AML-193 (cell line): ENCODE measurements around the gene SNRNP70.

Source experiments
- DNase-seq, 2 experiments: peaks; one replicate each; lab custom pipeline; 2025; lab: John Stamatoyannopoulos, UW

Gene SNRNP70

DNA sequence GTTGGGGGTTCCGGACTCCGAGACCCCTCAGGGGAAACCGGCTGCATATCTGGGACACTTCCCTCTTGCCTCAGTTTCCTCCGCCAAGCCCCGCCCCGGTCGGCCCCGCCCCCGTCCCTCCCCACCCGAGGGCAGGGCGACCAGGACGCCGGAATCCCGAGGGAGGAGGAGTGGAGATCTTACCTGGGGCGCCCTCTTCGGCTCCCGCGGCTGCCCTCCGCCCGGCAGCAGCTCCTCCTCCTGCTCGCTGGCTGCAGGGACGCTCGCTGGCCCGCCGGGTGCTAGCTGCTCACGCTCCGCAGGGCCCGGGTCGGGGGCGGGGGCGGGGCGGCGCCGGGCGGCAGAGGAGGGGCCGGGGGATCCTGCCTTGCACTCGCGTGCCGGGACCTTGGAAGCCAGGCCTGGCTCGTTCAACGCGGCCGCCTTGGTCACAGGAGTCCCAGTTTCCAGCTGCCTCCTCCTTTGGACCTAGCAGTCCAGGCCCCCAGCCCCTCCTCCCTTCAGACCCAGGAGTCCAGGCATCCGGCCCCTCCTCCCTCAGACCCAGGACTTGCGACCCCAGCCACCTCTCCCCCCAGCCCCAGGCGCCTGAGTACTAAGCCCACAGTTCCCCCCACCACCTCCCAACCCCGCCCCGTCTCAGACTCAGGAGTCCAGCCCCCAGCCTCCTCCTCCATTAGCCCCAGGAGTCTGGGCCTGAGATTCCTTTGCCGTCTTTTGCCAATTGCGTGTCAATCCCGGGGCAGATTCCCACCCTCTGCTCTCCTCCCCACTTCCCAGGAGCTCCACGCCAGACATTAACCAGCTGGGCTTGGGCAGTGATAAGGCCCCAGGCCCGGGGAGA is 20.3 kb upstream of the SNRNP70 start, which contains the start of gene NTF4:
TSS of gene NTF4 (minus strand) at position 51 of the 844 bp plus-strand sequence. CDS start 2,821 bp downstream, outside the sequence.
- DNase-seq, result no peak

DNA sequence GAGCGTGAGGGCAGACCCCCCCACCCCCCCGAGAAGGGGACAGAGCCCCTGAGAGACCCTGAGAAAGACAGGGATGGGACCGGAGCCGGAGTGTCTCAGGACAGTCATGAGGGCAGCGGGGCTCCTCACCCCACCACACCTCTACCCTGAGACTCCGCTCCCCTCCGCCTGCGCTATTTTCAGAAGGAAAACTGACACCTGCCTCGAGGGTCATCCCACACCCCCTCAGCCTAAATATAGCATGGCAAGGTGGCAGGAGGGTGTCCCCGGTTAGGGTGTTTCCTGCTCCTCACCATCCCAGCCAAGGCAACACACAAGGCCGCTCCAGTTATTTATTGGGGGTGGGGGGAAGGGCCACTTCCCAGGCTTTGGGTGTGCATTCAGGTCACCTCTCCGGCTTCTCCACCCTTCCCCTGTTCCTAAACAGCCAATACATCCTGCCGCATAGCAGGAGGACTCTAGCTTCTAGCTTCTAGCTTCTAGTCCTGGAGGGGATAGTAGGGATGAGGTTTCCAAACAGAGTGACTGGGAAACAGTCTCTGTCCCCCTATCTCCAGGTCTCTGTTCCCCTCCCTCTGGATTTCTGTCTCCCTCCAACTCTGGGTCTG is 19.2 kb upstream of the SNRNP70 start:
- no peak for DNase-seq

DNA sequence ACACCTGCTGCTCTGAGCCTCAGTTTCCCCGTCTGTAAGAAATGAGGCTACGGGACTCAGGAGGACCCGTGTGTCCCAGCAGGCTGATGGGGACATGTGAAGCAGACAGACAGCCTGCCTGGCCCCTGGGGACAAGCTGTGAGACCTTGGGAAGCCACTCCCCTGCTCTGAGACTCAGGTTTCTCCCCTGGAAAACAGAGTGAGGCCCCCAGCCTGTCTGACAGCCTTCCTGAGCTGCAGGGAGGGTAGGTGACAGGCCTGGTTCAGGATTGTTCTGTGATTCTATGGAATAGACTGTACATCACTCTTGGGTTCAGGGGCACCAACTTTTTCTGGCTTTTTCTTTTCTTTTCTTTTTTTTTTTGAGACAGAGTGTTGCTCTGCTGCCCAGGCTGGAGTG is 17.7 kb upstream of the SNRNP70 start:
- no peak for DNase-seq

DNA sequence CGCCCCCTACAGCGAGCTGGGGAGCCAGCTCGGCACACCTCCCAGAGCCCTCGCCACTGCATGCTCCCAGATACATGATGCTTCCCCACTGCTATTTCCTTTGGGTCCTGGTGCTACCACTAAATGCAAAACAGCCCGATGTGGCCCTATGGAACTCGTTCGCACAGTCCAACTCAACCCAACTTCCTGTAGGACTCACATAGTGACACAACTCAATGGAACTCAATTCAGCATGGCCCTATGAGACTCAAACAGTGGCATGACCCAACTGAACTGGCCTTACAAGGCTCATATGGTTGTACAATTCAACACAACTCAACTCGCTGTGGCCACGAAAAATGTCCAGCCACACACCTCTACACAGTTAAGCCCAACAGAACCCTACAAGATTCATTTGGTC is 16.2 kb upstream of the SNRNP70 start:
- no peak for DNase-seq

DNA sequence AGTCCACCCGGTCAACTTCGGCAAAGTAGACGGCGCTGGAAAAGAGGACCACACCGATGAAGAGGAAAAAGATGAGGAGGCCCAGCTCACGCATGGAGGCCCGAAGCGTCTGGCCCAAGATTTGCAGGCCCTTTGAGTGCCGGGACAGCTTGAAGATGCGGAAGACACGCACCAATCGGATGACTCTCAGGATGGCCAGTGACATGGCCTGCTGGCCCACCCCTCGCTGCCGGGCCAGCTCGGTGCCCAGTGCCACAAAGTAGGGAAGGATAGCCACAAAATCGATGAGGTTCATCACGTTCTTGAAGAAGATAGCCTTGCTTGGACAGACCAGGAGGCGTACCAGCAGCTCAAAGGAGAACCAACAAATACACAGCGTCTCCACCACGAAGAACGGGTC is 14.8 kb upstream of the SNRNP70 start:
- DNase-seq, result no peak

DNA sequence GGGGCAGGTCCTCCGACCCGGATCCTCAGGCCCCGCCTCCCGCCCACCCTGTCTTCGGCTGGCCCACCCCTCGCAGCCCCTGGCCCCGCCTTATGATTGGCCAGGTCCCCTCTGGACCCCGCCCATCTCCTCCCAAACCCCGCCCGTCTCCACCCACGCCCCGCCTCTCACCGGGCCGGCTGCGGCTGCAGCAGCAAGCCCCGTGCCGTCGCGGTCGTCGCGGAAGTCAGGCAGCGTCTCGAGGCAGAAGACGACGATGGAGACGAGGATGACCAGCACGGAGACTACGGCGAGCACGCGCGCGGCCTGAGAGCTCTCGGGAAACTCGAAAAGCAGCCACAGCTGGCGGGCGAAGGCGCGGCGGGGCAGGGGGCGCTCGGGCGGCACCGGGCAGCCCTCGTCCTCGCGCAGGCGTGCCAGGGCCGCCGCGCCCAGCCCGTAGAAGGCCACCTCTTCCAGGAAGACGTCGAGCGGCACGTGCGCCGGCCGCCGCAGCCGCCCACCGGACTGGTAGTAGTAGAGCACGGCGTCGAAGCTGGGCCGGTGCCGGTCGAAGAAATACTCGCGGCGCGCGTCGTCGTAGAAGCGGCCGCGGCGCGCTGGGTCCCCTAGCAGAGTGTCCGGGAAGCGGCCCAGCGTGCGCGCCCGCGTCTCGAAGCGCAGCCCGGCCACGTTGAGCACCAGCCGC is 13.2 kb upstream of the SNRNP70 start:
- no peak for DNase-seq

DNA sequence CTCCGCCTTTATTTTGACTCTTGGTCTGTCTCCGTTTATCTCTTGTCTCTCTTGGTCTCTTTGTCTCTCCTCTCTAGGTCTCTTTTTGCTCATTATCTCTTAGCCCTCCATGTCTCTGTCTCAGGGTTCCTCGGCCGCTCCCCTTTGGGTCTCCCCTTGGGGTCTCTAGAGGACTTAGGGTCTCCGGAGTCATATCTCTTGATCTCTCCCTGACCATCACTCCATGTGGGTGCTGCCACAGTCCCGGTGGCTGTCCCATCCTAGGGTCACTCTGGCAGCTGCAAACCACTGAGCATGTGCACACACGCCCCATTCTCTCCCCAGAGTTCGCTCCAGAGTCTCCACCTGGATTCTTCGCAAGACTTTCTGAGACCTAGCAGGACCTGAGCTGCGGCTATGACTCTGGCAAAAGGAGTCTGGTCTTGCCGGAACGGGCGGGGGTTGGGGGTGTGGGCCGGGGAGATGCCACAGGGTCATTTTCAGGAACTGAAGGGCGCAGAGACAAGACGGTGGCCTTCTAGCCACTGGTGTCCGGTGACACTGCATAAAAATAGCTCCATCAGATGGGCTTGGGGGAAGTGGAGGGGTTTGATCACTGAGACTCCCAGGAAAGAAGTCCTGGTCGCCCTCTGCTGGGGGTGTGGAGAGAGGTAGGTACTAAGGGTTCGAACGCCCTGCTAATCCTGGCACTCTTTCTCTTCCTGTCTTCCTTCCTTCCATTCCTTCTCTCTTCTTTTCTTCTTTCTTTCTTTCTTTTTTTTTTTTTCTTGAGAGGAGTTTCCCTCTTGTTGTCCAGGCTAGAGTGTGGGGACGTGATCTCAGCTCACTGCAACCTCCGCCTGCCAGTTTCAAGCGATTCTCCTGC is 11.5 kb upstream of the SNRNP70 start:
- DNase-seq, result peak in 1 of 2 experiments; percentile 25

DNA sequence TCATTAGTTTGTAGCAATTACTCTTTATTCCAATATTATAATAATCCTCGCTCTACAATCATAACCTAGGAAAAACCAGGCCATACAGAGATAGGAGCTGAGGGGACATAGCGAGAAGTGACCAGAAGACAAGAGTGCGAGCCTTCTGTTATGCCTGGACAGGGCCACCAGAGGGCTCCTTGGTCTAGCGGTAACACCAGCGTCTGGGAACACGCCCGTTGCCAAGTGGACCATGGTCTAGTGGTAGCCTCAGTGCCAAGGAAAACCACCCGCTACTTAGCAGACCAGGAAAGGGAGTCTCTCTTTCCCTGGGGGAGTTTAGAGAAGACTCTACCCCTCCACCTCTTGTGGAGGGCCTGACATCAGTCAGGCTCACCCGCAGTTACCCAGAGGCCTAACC is 10.4 kb upstream of the SNRNP70 start:
- peak in 1 of 2 experiments; percentile 15 for DNase-seq

DNA sequence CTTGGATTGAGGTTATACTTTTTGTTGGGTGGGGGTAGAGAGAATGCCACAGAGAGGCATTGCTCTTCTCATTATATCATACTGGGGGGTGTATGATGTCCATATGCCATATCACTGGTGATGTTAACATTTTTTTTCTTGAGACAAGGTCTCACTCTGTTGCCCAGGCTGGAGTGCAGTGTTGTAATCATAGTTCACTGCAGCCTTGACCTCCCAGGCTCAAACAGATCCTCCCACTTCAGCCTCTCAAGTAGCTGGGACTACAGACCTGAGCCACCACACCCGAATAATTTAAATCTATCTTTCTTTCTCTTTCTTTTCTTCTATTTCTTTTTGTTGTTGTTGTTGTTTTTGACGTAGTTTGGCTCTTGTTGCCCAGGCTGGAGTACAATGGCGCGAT is 4.9 kb upstream of the SNRNP70 start:
- no peak for DNase-seq

DNA sequence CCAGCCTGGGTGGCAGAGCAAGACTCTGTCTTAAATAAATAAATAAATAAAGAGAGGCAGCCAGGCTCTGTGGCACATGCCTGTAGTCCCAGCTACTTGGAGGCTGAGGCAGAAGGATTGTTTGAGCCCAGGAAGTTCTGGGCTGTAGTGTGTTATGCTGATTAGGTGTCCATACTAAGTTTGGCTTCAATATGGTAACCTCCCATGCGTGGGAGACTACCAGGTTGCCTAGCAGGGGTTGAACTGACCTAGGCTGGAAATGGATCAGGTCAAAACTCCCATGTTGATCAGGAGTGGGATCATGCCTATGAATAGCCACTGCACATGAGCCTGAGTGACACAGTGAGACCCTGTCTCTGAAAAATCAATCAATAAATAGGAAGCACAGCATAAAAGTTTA is 4.0 kb upstream of the SNRNP70 start:
- DNase-seq, result no peak

DNA sequence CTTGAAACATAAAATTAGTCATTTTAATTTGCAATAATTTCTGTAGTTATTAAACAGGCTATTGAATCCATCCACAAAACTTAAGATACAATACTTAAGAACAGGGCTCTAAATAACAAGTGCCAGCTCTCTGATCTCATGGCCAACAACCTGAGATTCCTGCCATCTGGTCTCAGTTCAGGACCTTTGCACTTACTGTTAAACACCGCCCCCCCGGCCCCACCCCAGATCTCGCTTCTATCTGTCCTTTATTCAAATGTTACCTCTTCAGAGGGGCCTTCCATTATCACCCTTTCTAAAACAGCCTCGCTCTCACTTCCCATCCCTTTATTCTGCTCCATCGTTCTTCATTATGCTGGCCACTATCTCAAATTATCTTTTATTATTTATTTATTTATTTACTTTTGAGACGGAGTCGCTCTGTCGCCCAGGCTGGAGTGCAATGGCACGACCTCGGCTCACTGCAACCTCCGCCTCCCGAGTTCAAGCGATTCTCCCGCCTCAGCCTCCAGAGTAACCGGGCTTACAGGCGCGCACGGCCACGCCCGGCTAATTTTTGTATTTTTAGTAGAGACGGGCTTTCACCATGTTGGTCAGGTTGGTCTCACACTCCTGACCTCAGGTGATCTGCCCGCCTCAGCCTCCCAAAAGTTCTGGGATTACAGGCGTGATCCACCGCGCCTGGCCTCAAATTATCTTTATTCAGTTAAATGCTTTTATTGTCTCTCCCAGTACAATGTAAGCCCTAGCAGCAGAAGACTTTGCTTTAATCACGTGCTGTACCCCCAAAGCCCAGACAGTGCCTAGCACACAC is 838 bp upstream of the SNRNP70 start:
- DNase-seq, result no peak

DNA sequence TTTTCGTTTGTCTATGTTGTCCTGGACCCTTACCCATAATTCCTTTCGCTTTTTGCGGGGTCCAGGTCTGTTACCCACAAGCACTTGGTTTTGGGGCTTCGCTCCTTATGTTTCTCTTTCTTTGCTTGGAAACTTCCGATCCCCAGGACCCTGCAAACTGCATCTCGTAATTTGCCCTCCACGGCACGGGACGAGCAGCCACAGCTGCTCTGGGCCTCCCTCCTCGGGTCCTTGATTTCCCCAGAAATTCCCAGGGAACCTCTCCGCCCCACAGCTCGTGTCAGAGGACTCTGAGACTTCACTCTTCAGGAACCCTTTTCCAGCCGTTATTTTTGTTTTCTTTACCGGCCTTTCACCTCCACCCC is 599 bp downstream of the SNRNP70 start:
- DNase-seq, result no peak

DNA sequence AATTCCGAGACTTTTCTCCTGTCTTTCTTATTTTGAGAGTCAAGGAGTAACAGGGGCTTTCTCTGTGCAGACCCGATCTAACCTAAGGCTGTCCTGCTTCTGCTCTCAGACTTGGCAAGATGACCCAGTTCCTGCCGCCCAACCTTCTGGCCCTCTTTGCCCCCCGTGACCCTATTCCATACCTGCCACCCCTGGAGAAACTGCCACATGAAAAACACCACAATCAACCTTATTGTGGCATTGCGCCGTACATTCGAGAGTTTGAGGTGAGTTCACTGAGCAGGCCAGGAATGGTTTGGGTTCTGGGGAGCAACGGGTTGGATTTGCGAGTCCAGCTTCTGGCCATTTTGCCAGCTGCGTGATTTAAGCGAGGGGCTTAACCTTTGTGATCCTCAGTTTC is 1.0 kb downstream of the SNRNP70 start:
- DNase-seq, result no peak

DNA sequence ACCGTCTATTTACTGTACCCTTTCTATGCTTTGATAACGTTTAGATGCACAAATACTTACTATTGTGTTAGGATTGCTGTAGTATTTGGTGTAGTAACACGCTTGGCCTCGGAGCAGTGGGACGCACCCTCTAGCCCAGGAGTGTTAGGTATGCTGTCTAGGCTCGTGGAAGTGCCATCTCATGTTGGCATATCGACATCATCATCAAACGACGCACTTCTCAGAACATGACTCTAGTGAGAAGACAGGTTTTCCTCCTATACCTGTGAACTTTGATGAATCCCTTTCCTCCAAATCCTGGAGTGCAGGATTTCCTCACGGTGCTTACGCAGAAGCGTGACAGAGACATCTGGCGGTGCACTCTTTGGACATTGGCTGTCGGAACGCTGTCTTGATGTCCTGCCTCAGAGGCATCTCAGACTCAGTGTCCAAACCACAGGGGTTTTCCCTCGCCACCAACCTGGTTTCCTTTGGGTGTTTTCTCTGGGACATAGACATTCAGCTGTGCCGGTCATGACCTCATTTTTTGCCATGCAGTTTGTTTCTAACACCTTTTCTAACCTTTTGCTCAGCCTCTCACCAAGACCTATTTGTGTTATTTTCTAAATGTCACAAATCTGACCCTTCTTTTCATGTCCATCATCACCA is 6.3 kb downstream of the SNRNP70 start:
- no peak for DNase-seq

DNA sequence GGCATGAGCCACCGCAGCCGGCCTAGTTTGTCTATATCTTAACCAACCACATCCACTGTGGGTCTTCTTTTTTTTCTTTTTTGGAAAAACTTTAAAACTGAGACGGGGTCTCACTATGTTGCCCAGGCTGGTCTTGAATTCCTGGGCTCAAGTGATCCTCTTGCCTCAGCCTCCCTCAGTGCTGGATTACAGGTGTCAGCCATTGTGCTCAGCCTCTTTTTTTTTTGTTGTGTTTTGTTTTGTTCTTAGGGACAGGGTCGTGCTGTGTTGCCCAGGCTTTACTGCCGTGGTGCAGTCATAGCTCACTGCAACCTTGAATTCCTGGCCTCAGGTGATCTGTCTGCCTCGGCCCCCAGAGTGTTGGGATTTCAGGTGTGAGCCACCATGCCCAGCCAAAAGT is 7.4 kb downstream of the SNRNP70 start:
- no peak for DNase-seq

DNA sequence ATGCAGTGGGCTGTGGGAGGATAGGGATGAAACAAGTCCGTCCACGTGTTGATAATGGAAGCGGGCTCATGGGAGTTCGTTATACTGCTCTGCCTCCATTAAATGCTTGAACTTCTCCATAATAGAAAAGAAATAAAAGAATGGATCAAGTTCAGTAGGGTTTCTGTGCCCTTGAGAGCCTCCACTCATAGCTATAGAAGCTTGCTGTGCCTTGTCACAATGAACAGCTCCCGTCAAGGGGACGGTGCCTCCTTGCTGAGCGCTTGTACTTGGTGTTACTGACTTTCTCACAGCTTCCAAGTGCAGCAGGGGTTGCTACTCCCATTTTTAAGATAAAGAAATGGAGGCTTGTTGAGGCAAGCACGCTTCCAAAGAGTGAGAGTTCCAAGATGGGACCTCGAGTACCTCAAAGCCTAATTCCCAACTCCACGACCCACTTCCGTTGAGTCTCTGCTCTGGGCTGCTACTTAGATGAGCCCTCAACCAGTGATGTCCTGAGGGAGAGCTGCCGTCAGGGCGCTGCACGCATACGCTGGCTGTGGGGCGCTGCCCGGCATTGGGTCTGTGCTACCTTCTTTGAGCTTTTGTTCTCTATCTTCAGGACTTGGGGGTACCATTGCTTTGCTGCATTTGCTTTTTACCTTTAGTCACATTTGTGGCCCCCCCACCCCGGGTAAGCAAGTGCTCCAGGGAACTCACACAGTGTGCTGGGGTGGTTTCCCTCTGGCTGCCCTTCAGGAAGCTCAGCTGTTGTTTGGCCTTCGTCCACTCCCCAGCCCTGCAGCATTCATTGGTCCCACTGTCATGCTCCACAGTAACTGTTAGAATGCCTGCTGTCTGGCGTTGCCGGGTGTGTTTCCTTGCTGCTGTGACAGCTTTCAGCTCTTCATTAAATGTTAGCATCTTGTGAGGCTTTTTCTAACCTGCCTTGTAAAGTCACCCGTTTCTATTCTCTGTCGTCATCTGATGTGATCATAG is 9.5 kb downstream of the SNRNP70 start:
- no peak for DNase-seq

DNA sequence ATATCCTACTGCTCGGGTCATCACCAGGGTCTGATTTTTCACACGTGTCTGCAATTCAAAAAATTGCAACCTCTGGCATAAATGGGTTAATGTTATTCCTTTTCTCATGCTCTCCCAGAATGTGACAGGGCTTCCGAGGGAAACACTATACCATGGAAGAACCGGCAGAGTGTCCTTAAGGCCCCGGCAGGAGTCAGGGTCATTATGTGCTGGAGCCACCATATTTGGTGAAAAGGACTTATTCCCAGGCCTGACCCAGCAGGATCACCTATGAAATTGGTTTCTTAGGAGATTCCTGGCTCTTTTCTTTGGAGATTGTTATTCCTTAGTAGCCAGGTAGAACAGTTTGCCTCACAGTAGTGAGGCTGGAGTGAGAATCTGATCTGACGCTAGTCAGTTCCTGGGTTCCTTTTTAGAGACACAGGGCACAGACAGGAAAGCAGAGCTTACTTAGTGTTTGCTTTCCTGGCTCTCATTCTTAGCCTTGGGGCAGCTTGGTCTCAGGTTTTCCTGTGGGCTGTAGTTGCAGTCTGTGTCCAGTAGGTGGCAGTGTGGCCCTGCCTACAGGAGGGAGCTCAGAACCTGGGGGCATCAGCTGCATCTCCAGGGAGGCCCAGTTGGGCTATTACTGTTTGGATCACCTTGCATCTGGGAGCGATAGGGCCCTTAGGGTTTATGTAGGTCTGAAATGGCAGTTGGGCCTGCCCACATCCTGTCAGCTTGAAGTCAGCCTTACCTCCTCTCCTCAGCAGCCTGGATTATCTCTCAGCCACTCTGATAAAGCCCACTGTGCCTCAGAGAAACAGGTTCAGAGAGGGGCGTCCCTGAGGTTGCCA is 12.4 kb downstream of the SNRNP70 start:
- peak; percentile 67 to 79 for DNase-seq

DNA sequence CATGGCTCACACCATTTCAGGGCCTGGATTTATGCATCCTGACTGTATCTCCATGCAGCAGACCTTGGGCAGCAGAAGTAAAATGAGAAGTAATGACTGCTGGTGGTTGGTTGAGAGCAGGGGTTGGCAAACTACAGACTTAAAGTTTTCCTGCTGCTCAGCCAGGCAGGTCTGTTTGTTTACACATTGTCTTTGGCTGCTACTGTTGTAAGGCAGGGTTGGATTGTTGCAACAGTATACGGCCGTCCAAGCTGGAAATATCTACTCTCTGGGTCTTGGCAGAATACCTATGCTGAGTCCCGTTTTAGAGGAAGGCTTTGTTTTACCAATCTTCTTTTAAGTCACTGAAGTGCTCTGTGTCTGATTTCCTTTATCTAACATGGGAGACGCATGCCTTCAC is 13.5 kb downstream of the SNRNP70 start:
- no peak for DNase-seq

DNA sequence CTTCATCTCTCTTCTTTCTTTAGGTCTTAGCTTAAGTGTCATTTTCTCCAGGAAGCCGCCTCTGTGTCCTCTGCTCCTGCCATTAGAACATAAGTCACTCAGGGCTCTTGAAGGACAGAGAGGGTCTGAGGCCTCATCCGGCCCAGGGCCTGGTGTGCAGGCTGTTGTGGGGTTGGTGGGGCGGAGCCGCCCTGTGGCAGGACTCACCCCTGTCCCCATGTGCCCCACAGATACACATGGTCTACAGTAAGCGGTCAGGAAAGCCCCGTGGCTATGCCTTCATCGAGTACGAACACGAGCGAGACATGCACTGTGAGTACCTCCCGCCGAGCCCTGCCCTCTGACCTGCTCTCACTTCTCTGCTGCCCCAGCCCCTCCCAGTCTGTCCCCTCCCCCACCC is 15.9 kb downstream of the SNRNP70 start:
- DNase-seq, result no peak
